Measurements from ENCODE around the gene RAET1E. TPM values are rescaled to one million over a fixed set of nuclear protein-coding genes. Genes with fewer than 3 reads are reported as not detected.

Gene RAET1E
- total RNA-seq, 1 donor from 2014 or later = 27.5 TPM

DNA sequence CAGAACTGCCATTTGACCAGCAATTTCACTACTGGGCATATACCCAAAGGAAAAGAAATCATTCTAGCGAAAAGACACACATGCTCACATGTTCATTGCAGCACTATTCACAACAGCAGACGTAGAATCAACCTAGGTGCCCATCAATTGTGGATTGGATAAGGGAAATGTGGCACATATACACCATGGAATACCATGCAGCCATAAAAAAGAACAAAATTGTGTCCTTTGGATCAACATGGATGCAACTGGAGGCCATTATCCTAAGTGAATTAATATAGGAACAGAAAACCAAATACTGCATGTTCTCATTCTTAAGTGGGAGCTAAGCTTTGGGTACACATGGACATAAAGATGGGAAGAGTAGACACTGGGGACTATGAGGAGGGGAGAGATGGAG lies 16.1 kb downstream of the RAET1E start:
- Histone ChIP-seq H3K4me1 (no peaks in the 10 kb centered on the region), H3K4me3 (no peak overlapping the region), H3K27ac (no peak overlapping the region), H3K9me3 (no peaks in the 10 kb centered on the region), H3K27me3 (no peaks in the 10 kb centered on the region), H3K36me3 (no peaks in the 10 kb centered on the region)
- intact Hi-C loops (cut with DNase I) = no loop called here
- no peak for TF ChIP-seq POLR2A (IDR thresholded peaks at IDR 0.05)
- TF ChIP-seq POLR2AphosphoS5 (IDR thresholded peaks at IDR 0.05; ENCODE audit: insufficient read depth in 1 of 2, low read depth in 1 of 2) = no peak
- no peak for TF ChIP-seq CTCF (IDR thresholded peaks at IDR 0.05)
- DNase-seq (ENCODE audit: extremely low spot score in 2 of 2) = no peak

- intact Hi-C loops (cut with DNase I) = no loop called here
- H3K27me3 ChIP-seq = no peaks in the 10 kb centered on the region
- no peak for DNase-seq (ENCODE audit: extremely low spot score in 2 of 2)
- H3K36me3 ChIP-seq = no peaks in the 10 kb centered on the region
- no peaks in the 10 kb centered on the region for H3K9me3 ChIP-seq
- no peak overlapping the region for H3K27ac ChIP-seq
- H3K4me3 ChIP-seq = no peak overlapping the region
- TF ChIP-seq CTCF (IDR thresholded peaks at IDR 0.05) (no peak), POLR2AphosphoS5 (IDR thresholded peaks at IDR 0.05; ENCODE audit: insufficient read depth in 1 of 2, low read depth in 1 of 2) (no peak), POLR2A (IDR thresholded peaks at IDR 0.05) (no peak)
- no peaks in the 10 kb centered on the region for H3K4me1 ChIP-seq
These were observed 16.7 kb downstream of the RAET1E start for GRCh38 chr6:149881066-149881766.

GRCh38 chr6:149877659-149878058 lies 20.3 kb downstream of the RAET1E start:
- intact Hi-C loops (cut with DNase I) = no loop called here
- DNase-seq (ENCODE audit: extremely low spot score in 2 of 2) = no peak
- no peaks in the 10 kb centered on the region for H3K27me3 ChIP-seq
- no peaks in the 10 kb centered on the region for H3K36me3 ChIP-seq
- no peaks in the 10 kb centered on the region for H3K4me1 ChIP-seq
- H3K9me3 ChIP-seq = no peaks in the 10 kb centered on the region
- no peak for TF ChIP-seq CTCF (IDR thresholded peaks at IDR 0.05)
- no peak for TF ChIP-seq POLR2A (IDR thresholded peaks at IDR 0.05)
- no peak for TF ChIP-seq POLR2AphosphoS5 (IDR thresholded peaks at IDR 0.05; ENCODE audit: insufficient read depth in 1 of 2, low read depth in 1 of 2)
- no peak overlapping the region for H3K4me3 ChIP-seq
- no peak overlapping the region for H3K27ac ChIP-seq

- TF ChIP-seq CTCF (IDR thresholded peaks at IDR 0.05) = no peak
- TF ChIP-seq POLR2AphosphoS5 (IDR thresholded peaks at IDR 0.05; ENCODE audit: insufficient read depth in 1 of 2, low read depth in 1 of 2) = no peak
- no peak for TF ChIP-seq POLR2A (IDR thresholded peaks at IDR 0.05)
- Histone ChIP-seq H3K4me1 (no peaks in the 10 kb centered on the region), H3K4me3 (no peak overlapping the region), H3K9me3 (no peaks in the 10 kb centered on the region), H3K27me3 (no peaks in the 10 kb centered on the region), H3K27ac (no peak overlapping the region), H3K36me3 (no peaks in the 10 kb centered on the region)
- intact Hi-C loops (cut with DNase I) = no loop called here
- no peak for DNase-seq (ENCODE audit: extremely low spot score in 2 of 2)
These were observed 21.5 kb downstream of the RAET1E start for GRCh38 chr6:149876241-149876933.

- H3K27ac ChIP-seq = no peak overlapping the region
- H3K4me3 ChIP-seq = no peak overlapping the region
- intact Hi-C loops (cut with DNase I) = no loop called here
These were observed 25.7 kb downstream of the RAET1E start for GRCh38 chr6:149872233-149872632.

More at GRCh38 chr6:149872233-149872632, 25.7 kb downstream of the RAET1E start:
- no peaks in the 10 kb centered on the region for H3K27me3 ChIP-seq
- TF ChIP-seq POLR2AphosphoS5 (IDR thresholded peaks at IDR 0.05; ENCODE audit: insufficient read depth in 1 of 2, low read depth in 1 of 2) (no peak), POLR2A (IDR thresholded peaks at IDR 0.05) (no peak), CTCF (IDR thresholded peaks at IDR 0.05) (no peak)
- H3K9me3 ChIP-seq = no peaks in the 10 kb centered on the region
- H3K36me3 ChIP-seq = no peaks in the 10 kb centered on the region
- no peak for DNase-seq (ENCODE audit: extremely low spot score in 2 of 2)
- no peaks in the 10 kb centered on the region for H3K4me1 ChIP-seq
